Breast epithelium (tissue), 4 donors: ENCODE results near the gene P2RX2. TPM values are rescaled to one million over a fixed set of nuclear protein-coding genes. Genes with fewer than 3 reads are reported as not detected.

Experiments
- DNase-seq, 2 donors: peaks; one replicate each; pipeline ENCODE4 v3.0.0-alpha.2; 2019; ENCODE audit warnings: low spot score in 2 of 2
- H3K27ac ChIP-seq, 2 donors: fragments of 200-600 bp; sonication (generic) in 1 of 2; one replicate each; pipeline ENCODE4 v1.5.1; 2016 to 2019; ENCODE audit warnings: mild to moderate bottlenecking in 1 of 2
- H3K27me3 ChIP-seq, 2 donors: fragments of 200-600 bp; sonication (generic) in 1 of 2; one replicate each; pipeline versions ENCODE4 v1.5.1 to v1.6.0; 2017 to 2019; ENCODE audit warnings: control low read depth in 1 of 2, mild to moderate bottlenecking in 1 of 2
- H3K36me3 ChIP-seq: fragments of 200-600 bp; one replicate; pipeline ENCODE4 v1.5.1; 2019
- H3K4me1 ChIP-seq, 2 donors: fragments of 200-600 bp; sonication (generic); one replicate each; pipeline ENCODE4 v1.5.1; 2016 to 2019; ENCODE audit warnings: control low read depth in 1 of 2
- H3K4me3 ChIP-seq, 3 donors: fragments of 200-600 bp; sonication (generic); 1 replicate in 2 of 3; 2 replicates in 1 of 3; pipeline ENCODE4 v1.5.1; 2016 to 2019; ENCODE audit warnings: mild to moderate bottlenecking in 3 of 3, moderate library complexity in 2 of 3
- H3K9me3 ChIP-seq, 2 donors: fragments of 200-600 bp; sonication (generic) in 1 of 2; one replicate each; pipeline ENCODE4 v1.5.1; 2016 to 2019; ENCODE audit warnings: control low read depth in 1 of 2
- POLR2A ChIP-seq: fragments of 450-650 bp; IDR thresholded peaks from one replicate; pipeline ENCODE4 v1.6.1; 2016; ENCODE audit warnings: antibody characterized with exemption, mild to moderate bottlenecking, moderate library complexity
- POLR2AphosphoS5 ChIP-seq, 3 donors: sonication (generic); formaldehyde crosslinking; IDR thresholded peaks; one replicate each; pipeline ENCODE4 v1.6.1; 2017; ENCODE audit warnings: antibody characterized with exemption in 3 of 3
- intact Hi-C: fragments of 100-400 bp; cut with DNase I; formaldehyde crosslinking; loops from one replicate; pipeline ENCODE4 v1.15.1; 2023; ENCODE audit warnings: low total_unique reads
- total RNA-seq, 3 donors: library from RNA; depleted of rRNA; stranded (reverse); fragments of >200 nt; gene quantifications; one replicate each; pipeline ENCODE4 v1.1.0, GENCODE V29; 2016
- TF ChIP-seq, protein P1 (sequence below), 3 donors: fragments of 450-650 bp; IDR thresholded peaks; one replicate each; pipeline ENCODE4 v1.5.1; 2016 to 2017; ENCODE audit warnings: antibody characterized with exemption in 3 of 3, mild to moderate bottlenecking in 3 of 3, moderate library complexity in 3 of 3

P2RX2 gene
- total RNA-seq, 3 donors from 2014 or later = 0.29 to 0.48 TPM; not detected in 1

DNA sequence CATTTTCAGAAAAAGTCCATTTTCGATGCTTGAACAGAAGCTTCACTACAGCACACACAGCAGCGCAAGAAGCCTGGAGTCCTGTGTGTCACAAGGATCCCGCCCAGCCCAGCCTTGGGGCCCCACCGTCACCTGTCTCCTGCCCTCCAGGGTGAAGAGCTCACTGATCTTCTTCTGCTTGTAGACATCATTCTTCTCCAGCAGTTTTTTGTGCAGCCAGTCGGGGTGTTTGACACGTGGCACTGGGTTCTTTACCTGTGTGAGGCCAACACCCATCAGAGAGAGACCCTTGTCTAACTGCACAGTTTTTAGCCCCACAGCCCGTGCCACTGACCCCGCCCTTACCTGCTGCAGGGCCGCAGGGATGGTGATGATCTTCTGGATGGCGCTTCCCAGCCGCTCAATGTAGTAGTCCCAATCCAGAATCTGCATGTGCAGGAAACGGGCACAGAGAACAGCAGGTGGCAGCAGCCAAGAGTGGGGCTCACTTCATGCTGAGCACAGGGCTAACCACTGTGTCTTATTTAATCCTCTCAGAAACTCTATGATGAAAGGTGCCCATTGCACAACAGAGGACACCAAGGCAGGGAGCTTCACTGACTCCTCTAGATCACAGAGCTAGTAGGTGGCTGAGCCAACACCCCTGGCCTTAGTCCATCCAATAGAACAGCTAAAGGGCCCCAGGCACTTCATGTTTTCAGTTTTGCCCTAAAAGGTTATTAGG, 38.6 kb downstream of the P2RX2 start:
- no peak overlapping the region for H3K27ac ChIP-seq
- no peak overlapping the region for H3K4me3 ChIP-seq
- H3K27me3 ChIP-seq = no peaks in the 10 kb centered on the region
- intact Hi-C loops = no loop called here
- peaks cover 19% of the 10 kb centered on the region for H3K36me3 ChIP-seq
- TF ChIP-seq, protein P1, sequence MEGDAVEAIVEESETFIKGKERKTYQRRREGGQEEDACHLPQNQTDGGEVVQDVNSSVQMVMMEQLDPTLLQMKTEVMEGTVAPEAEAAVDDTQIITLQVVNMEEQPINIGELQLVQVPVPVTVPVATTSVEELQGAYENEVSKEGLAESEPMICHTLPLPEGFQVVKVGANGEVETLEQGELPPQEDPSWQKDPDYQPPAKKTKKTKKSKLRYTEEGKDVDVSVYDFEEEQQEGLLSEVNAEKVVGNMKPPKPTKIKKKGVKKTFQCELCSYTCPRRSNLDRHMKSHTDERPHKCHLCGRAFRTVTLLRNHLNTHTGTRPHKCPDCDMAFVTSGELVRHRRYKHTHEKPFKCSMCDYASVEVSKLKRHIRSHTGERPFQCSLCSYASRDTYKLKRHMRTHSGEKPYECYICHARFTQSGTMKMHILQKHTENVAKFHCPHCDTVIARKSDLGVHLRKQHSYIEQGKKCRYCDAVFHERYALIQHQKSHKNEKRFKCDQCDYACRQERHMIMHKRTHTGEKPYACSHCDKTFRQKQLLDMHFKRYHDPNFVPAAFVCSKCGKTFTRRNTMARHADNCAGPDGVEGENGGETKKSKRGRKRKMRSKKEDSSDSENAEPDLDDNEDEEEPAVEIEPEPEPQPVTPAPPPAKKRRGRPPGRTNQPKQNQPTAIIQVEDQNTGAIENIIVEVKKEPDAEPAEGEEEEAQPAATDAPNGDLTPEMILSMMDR (IDR thresholded peaks at IDR 0.05) = no peak
- TF ChIP-seq POLR2A = no peak
- no peak for TF ChIP-seq POLR2AphosphoS5 (IDR thresholded peaks at IDR 0.05)
- no peaks in the 10 kb centered on the region for H3K4me1 ChIP-seq
- H3K9me3 ChIP-seq = no peaks in the 10 kb centered on the region
- DNase-seq = no peak

- Histone ChIP-seq H3K36me3 (peaks cover 19% of the 10 kb centered on the region), H3K4me1 (no peaks in the 10 kb centered on the region), H3K9me3 (no peaks in the 10 kb centered on the region), H3K27ac (no peak overlapping the region), H3K27me3 (no peaks in the 10 kb centered on the region), H3K4me3 (no peak overlapping the region)
- TF ChIP-seq, protein P1 (IDR thresholded peaks at IDR 0.05) = no peak
- TF ChIP-seq POLR2AphosphoS5 (IDR thresholded peaks at IDR 0.05) (no peak), POLR2A (no peak)
- DNase-seq = no peak
- intact Hi-C loops = no loop called here
Observed at GRCh38 chr12:132658149-132658894, 39.7 kb downstream of the P2RX2 start.

GRCh38 chr12:132659146-132659545, 40.6 kb downstream of the P2RX2 start:
- Histone ChIP-seq H3K4me1 (no peaks in the 10 kb centered on the region), H3K36me3 (peaks cover 19% of the 10 kb centered on the region), H3K27ac (no peak overlapping the region), H3K27me3 (no peaks in the 10 kb centered on the region), H3K4me3 (no peak overlapping the region), H3K9me3 (no peaks in the 10 kb centered on the region)
- intact Hi-C loops = no loop called here
- DNase-seq = no peak
- TF ChIP-seq POLR2AphosphoS5 (IDR thresholded peaks at IDR 0.05) = no peak
- no peak for TF ChIP-seq POLR2A

GRCh38 chr12:132660052-132660451, 41.5 kb downstream of the P2RX2 start:
- H3K9me3 ChIP-seq = no peaks in the 10 kb centered on the region
- no peaks in the 10 kb centered on the region for H3K4me1 ChIP-seq
- TF ChIP-seq POLR2A = no peak
- TF ChIP-seq, protein P1 (IDR thresholded peaks at IDR 0.05) = no peak
- no peak for DNase-seq
- H3K4me3 ChIP-seq = no peak overlapping the region
- intact Hi-C loops = no loop called here
- H3K27ac ChIP-seq = no peak overlapping the region
- H3K36me3 ChIP-seq = peaks cover 19% of the 10 kb centered on the region
- H3K27me3 ChIP-seq = no peaks in the 10 kb centered on the region

DNA sequence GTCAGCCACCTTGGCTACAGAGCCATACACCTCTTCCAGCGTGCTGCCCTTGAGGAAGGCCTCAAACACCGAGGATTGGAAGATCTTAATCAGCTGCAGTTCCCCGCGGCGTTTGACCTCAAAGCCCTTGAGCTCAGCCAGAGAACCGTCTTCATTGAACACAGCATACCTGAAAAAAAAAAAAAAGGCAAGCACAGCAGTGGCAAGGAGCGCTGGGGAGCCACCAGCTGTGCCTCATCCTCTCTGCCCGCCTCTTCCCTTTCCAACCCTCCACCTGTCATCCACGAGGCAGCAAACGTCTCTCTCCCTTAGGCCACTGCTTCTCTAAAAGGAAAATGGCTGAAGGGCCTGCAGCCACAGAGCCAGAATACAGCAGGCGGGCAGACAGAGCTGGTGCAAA, 42.4 kb downstream of the P2RX2 start:
- intact Hi-C loops = no loop called here
- no peak for DNase-seq
- H3K9me3 ChIP-seq = no peaks in the 10 kb centered on the region
- H3K4me3 ChIP-seq = no peak overlapping the region
- no peaks in the 10 kb centered on the region for H3K4me1 ChIP-seq
- TF ChIP-seq POLR2AphosphoS5 (IDR thresholded peaks at IDR 0.05) (no peak), POLR2A (no peak)
- TF ChIP-seq, protein P1 (IDR thresholded peaks at IDR 0.05) = no peak
- no peak overlapping the region for H3K27ac ChIP-seq
- no peaks in the 10 kb centered on the region for H3K27me3 ChIP-seq
- peaks cover 13% of the 10 kb centered on the region for H3K36me3 ChIP-seq
